Trophoblast cell (in vitro differentiated cells and primary cell): ENCODE results near the gene GPC3.

ENCODE experiments used
- DNase-seq, 2 donors: peaks; one replicate each; pipeline ENCODE4 v3.0.0-alpha.2; 2016
- H2AFZ ChIP-seq: 2 replicates; pipeline ENCODE4 v1.6.1; 2013; ENCODE audit warnings: low read length, moderate library complexity, mild to moderate bottlenecking; ENCODE audit not compliant: insufficient read depth, poor library complexity
- H2AK5ac ChIP-seq: 2 replicates; pipeline ENCODE4 v1.6.1; 2013; ENCODE audit warnings: mild to moderate bottlenecking, low read length
- H2BK120ac ChIP-seq: 2 replicates; pipeline ENCODE4 v1.6.1; 2013; ENCODE audit warnings: low read length, mild to moderate bottlenecking, moderate library complexity; ENCODE audit not compliant: insufficient read depth, poor library complexity
- H2BK12ac ChIP-seq: 2 replicates; pipeline ENCODE4 v1.6.1; 2013; ENCODE audit warnings: mild to moderate bottlenecking, low read length, moderate library complexity
- H2BK5ac ChIP-seq: 2 replicates; pipeline ENCODE4 v1.6.1; 2013; ENCODE audit warnings: low read length, low read depth, moderate library complexity, mild to moderate bottlenecking; ENCODE audit not compliant: poor library complexity
- H3K14ac ChIP-seq: 2 replicates; pipeline ENCODE4 v1.6.1; 2013; ENCODE audit warnings: mild to moderate bottlenecking, low read length
- H3K18ac ChIP-seq: 2 replicates; pipeline ENCODE4 v1.6.1; 2013; ENCODE audit warnings: mild to moderate bottlenecking, low read length
- H3K23ac ChIP-seq: 2 replicates; pipeline ENCODE4 v1.6.1; 2013; ENCODE audit warnings: low read length
- H3K27ac ChIP-seq: 2 replicates; pipeline ENCODE4 v1.5.1; 2013; ENCODE audit warnings: low read depth, mild to moderate bottlenecking, inconsistent platforms, low read length, moderate library complexity
- H3K27me3 ChIP-seq: 2 replicates; pipeline ENCODE4 v1.6.1; 2013; ENCODE audit warnings: inconsistent platforms, mild to moderate bottlenecking, low read length, moderate library complexity; ENCODE audit not compliant: insufficient read depth
- H3K36me3 ChIP-seq, 2 experiments: 1 replicate in 1 of 2; 2 replicates in 1 of 2; pipeline ENCODE4 v1.6.1; 2013; ENCODE audit warnings: low read length in 2 of 2, mild to moderate bottlenecking in 2 of 2, moderate library complexity in 1 of 2; ENCODE audit not compliant: insufficient read depth in 2 of 2, control insufficient read depth in 1 of 2
- H3K4ac ChIP-seq: 2 replicates; pipeline ENCODE4 v1.6.1; 2013; ENCODE audit warnings: low read depth, mild to moderate bottlenecking, low read length, moderate library complexity
- H3K4me1 ChIP-seq, 2 experiments: 1 replicate in 1 of 2; 2 replicates in 1 of 2; pipeline ENCODE4 v1.6.1; 2013; ENCODE audit warnings: low read length in 2 of 2, mild to moderate bottlenecking in 2 of 2, moderate library complexity in 1 of 2; ENCODE audit not compliant: insufficient read depth in 2 of 2, control insufficient read depth in 1 of 2
- H3K4me2 ChIP-seq: 2 replicates; pipeline ENCODE4 v1.6.1; 2013; ENCODE audit warnings: inconsistent platforms, mild to moderate bottlenecking, low read length, moderate library complexity
- H3K4me3 ChIP-seq: 2 replicates; pipeline ENCODE4 v1.5.1; 2013; ENCODE audit warnings: mild to moderate bottlenecking, low read depth, low read length, inconsistent platforms
- H3K79me1 ChIP-seq: one replicate; pipeline ENCODE4 v1.6.1; 2013; ENCODE audit warnings: low read length
- H3K79me2 ChIP-seq: 2 replicates; pipeline ENCODE4 v1.6.1; 2013; ENCODE audit warnings: low read length, mild to moderate bottlenecking; ENCODE audit not compliant: control insufficient read depth, insufficient read depth, poor library complexity
- H3K9ac ChIP-seq: 2 replicates; pipeline ENCODE4 v1.6.1; 2013; ENCODE audit warnings: mild to moderate bottlenecking, low read length
- H3K9me3 ChIP-seq: 2 replicates; pipeline ENCODE4 v1.6.1; 2013; ENCODE audit warnings: low read depth, mild to moderate bottlenecking, control low read depth, inconsistent platforms, low read length; ENCODE audit not compliant: insufficient read depth
- H4K12ac ChIP-seq: 2 replicates; pipeline ENCODE4 v1.6.1; 2013; ENCODE audit warnings: low read depth, mild to moderate bottlenecking, low read length, moderate library complexity
- H4K8ac ChIP-seq: 2 replicates; pipeline ENCODE4 v1.6.1; 2013; ENCODE audit warnings: low read depth, mild to moderate bottlenecking, low read length, moderate library complexity
- H4K91ac ChIP-seq: one replicate; pipeline ENCODE4 v1.6.1; 2013; ENCODE audit warnings: low read depth, mild to moderate bottlenecking, low read length, moderate library complexity
- WGBS: extraction: QIAGEN DNeasy Blood & Tissue Kit; methylation state at CpG from one replicate; pipeline ENCODE4 v1.1.7; 2013; ENCODE audit warnings: missing lambda C conversion rate; ENCODE audit not compliant: insufficient read length, insufficient coverage; ENCODE audit errors: extremely low coverage; 5-methylcytosine and 5-hydroxymethylcytosine counted together

Gene GPC3

GRCh38 chrX:133602881-133603280, 382.5 kb downstream of the GPC3 start:
- Histone ChIP-seq H2AK5ac (no peak overlapping the region), H3K23ac (no peak overlapping the region), H4K91ac (no peak overlapping the region), H4K12ac (no peak overlapping the region), H3K14ac (no peak overlapping the region), H2BK12ac (no peak overlapping the region), H3K27me3 (no peaks in the 10 kb centered on the region), H3K79me1 (no peaks in the 10 kb centered on the region), H3K4me2 (no peak overlapping the region), H2BK5ac (no peak overlapping the region), H3K4ac (no peak overlapping the region), H3K9me3 (no peaks in the 10 kb centered on the region), H4K8ac (no peak overlapping the region), H3K4me3 (no peak overlapping the region), H3K36me3 (no peaks in the 10 kb centered on the region), H2BK120ac (no peak overlapping the region), H3K27ac (no peak overlapping the region), H2AFZ (no peak overlapping the region), H3K4me1 (no peaks in the 10 kb centered on the region), H3K18ac (no peak overlapping the region), H3K79me2 (no peaks in the 10 kb centered on the region), H3K9ac (no peak overlapping the region)
- no CpG with 5 or more reads among the region's 4 CpGs for WGBS
- no peak for DNase-seq

DNA sequence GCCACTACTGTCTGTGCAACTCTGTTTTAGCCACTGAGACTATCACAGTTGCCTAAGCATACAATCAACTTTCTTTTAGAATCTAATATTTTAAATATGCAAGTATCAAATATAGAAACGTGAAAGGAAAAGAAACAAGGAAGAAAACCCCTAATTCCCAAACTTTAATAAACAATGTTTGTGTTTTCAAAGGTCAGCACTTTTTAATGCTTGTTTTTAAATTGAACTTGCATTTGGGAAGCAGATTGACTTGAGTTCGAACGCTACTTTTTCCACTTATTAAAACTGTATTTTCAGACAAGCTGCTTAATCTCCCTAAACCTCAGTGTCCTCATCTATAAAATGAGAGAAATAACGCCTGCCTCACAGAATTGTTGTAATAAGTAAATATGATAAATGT, 384.3 kb downstream of the GPC3 start:
- Histone ChIP-seq H3K79me2 (no peaks in the 10 kb centered on the region), H3K4me3 (no peak overlapping the region), H2BK120ac (no peak overlapping the region), H2AFZ (no peak overlapping the region), H4K91ac (no peak overlapping the region), H3K36me3 (no peaks in the 10 kb centered on the region), H3K27me3 (no peaks in the 10 kb centered on the region), H3K27ac (no peak overlapping the region), H2BK5ac (no peak overlapping the region), H3K14ac (no peak overlapping the region), H2BK12ac (no peak overlapping the region), H3K9me3 (no peaks in the 10 kb centered on the region), H3K79me1 (no peaks in the 10 kb centered on the region), H3K4me2 (no peak overlapping the region), H4K8ac (no peak overlapping the region), H3K18ac (no peak overlapping the region), H3K9ac (no peak overlapping the region), H3K23ac (no peak overlapping the region), H4K12ac (no peak overlapping the region), H3K4ac (no peak overlapping the region), H2AK5ac (no peak overlapping the region), H3K4me1 (no peaks in the 10 kb centered on the region)
- no CpG with 5 or more reads among the region's 4 CpGs for WGBS
- DNase-seq, result no peak

DNA sequence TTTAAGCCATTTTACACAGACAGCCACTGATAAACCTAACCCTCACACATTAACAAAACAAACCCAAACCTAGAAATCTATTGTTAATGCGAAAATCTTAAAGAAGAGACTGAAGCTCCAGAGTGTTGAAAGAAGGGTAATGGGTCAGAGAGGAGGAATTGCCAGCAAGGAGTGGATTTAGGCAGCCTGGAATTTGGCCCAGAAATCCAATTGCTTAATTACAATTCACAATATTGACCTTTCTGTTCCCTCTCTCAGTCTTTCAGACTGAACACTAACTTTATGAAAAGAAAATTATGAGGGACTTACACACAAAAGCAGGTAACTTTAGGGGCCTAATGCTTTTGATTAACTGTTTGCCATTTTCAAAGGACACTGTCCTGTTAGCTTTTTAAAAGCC, 384.9 kb downstream of the GPC3 start:
- H2BK120ac ChIP-seq, result no peak overlapping the region
- WGBS, result no CpG with 5 or more reads among the region's 1 CpG
- H3K14ac ChIP-seq, result no peak overlapping the region
- H2AK5ac ChIP-seq, result no peak overlapping the region
- no peak overlapping the region for H3K4me3 ChIP-seq
- no peak overlapping the region for H4K12ac ChIP-seq
- no peaks in the 10 kb centered on the region for H3K4me1 ChIP-seq
- H3K9ac ChIP-seq, result no peak overlapping the region
- H2BK12ac ChIP-seq, result no peak overlapping the region
- no peak overlapping the region for H2AFZ ChIP-seq
- H3K36me3 ChIP-seq, result no peaks in the 10 kb centered on the region
- H3K9me3 ChIP-seq, result no peaks in the 10 kb centered on the region
- no peak for DNase-seq
- H3K27me3 ChIP-seq, result no peaks in the 10 kb centered on the region
- no peak overlapping the region for H3K4me2 ChIP-seq
- no peak overlapping the region for H3K27ac ChIP-seq
- no peaks in the 10 kb centered on the region for H3K79me2 ChIP-seq
- no peak overlapping the region for H4K91ac ChIP-seq
- no peak overlapping the region for H3K4ac ChIP-seq
- H3K18ac ChIP-seq, result no peak overlapping the region
- no peak overlapping the region for H3K23ac ChIP-seq
- no peak overlapping the region for H4K8ac ChIP-seq
- no peaks in the 10 kb centered on the region for H3K79me1 ChIP-seq
- no peak overlapping the region for H2BK5ac ChIP-seq

DNA sequence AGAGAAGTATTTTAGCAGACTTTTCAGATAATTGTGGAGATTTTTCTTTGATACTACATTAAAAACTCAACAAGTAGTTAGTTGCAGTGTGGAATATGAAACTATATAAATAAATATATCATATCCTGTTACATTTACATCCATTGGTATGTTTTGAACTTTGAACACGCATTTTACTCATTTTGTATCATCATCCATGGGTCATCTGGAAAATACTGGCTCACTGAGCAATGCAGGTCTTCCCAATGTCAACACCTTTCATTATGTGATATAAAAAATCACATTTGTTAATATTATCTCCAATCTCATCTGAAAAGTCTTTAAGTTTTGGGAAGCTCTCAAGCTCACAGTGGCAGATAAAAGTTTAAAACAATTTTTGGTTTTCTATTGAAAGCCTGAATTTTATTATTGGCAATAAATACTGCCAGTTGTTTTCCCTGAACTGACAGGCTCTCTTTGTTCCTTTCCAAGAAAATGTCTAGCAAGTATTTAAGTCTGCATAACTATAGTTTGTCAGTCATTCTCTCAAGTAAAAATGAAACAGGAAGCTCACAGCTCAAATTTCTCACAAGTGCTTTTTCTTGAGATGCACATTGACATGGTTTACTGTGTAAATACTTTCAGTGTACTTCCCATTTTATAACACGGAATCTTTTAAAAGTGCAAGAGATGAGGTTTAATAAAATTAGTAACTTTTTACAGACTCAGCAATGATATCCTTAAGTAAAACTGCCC, 386.6 kb downstream of the GPC3 start:
- H3K36me3 ChIP-seq, result no peaks in the 10 kb centered on the region
- no peak for DNase-seq
- H3K27me3 ChIP-seq, result no peaks in the 10 kb centered on the region
- no peak overlapping the region for H2BK5ac ChIP-seq
- no peak overlapping the region for H3K23ac ChIP-seq
- no peaks in the 10 kb centered on the region for H3K79me1 ChIP-seq
- no peak overlapping the region for H2BK12ac ChIP-seq
- no peak overlapping the region for H3K18ac ChIP-seq
- H3K4ac ChIP-seq, result no peak overlapping the region
- no peak overlapping the region for H3K4me2 ChIP-seq
- H4K12ac ChIP-seq, result no peak overlapping the region
- no peaks in the 10 kb centered on the region for H3K79me2 ChIP-seq
- H3K4me1 ChIP-seq, result peaks cover 0 to 4% of the 10 kb centered on the region in 2 experiments
- WGBS, result no CpG with 5 or more reads among the region's 2 CpGs
- no peak overlapping the region for H4K8ac ChIP-seq
- H4K91ac ChIP-seq, result no peak overlapping the region
- H3K9ac ChIP-seq, result no peak overlapping the region
- no peak overlapping the region for H2BK120ac ChIP-seq
- no peak overlapping the region for H3K14ac ChIP-seq
- H3K27ac ChIP-seq, result no peak overlapping the region
- no peak overlapping the region for H3K4me3 ChIP-seq
- no peaks in the 10 kb centered on the region for H3K9me3 ChIP-seq
- H2AFZ ChIP-seq, result no peak overlapping the region
- H2AK5ac ChIP-seq, result no peak overlapping the region
